Left ventricle myocardium inferior (tissue), 1 donor: ENCODE data around the gene TTLL3. TPM values are rescaled to one million over a fixed set of nuclear protein-coding genes. Genes with fewer than 3 reads are reported as not detected.

Experiments
- DNase-seq: peaks from one replicate; pipeline ENCODE4 v3.0.0-alpha.2; 2020
- H3K27ac ChIP-seq: fragments of 200-600 bp; replicated peaks from 2 replicates; pipeline ENCODE4 v1.8.0; 2021
- H3K27me3 ChIP-seq: fragments of 200-600 bp; 2 replicates; pipeline ENCODE4 v1.8.0; 2021; ENCODE audit warnings: low read depth
- H3K36me3 ChIP-seq: fragments of 200-600 bp; 2 replicates; pipeline ENCODE4 v1.8.0; 2021
- H3K4me1 ChIP-seq: fragments of 200-600 bp; 2 replicates; pipeline ENCODE4 v1.8.0; 2021
- H3K4me3 ChIP-seq: fragments of 200-600 bp; 2 replicates; pipeline ENCODE4 v1.8.0; 2021; ENCODE audit warnings: mild to moderate bottlenecking, moderate library complexity
- H3K9me3 ChIP-seq: fragments of 200-600 bp; replicated peaks from 2 replicates; pipeline ENCODE4 v1.8.0; 2021
- CTCF ChIP-seq: fragments of 200-600 bp; IDR thresholded peaks from 2 replicates; pipeline ENCODE4 v1.8.0; 2021; ENCODE audit warnings: antibody characterized with exemption, mild to moderate bottlenecking, borderline replicate concordance
- intact Hi-C: fragments of 100-400 bp; cut with micrococcal nuclease; formaldehyde crosslinking; loops from one replicate; pipeline ENCODE4 v1.11.0; 2022
- total RNA-seq: library from RNA; stranded (reverse); fragmentation: NEBNext Ultra II Directional; extraction: Animal tissue kit (Norgen Biotek cat#: 25700); gene quantifications from one replicate; pipeline ENCODE4 v1.2.1, GENCODE V29; 2021
- donor health status: DM: no; HTN: yes; CAD: no; lungs with severe emphysema.

Gene TTLL3
- total RNA-seq, 1 donor from 2014 or later: 10.2 TPM

DNA sequence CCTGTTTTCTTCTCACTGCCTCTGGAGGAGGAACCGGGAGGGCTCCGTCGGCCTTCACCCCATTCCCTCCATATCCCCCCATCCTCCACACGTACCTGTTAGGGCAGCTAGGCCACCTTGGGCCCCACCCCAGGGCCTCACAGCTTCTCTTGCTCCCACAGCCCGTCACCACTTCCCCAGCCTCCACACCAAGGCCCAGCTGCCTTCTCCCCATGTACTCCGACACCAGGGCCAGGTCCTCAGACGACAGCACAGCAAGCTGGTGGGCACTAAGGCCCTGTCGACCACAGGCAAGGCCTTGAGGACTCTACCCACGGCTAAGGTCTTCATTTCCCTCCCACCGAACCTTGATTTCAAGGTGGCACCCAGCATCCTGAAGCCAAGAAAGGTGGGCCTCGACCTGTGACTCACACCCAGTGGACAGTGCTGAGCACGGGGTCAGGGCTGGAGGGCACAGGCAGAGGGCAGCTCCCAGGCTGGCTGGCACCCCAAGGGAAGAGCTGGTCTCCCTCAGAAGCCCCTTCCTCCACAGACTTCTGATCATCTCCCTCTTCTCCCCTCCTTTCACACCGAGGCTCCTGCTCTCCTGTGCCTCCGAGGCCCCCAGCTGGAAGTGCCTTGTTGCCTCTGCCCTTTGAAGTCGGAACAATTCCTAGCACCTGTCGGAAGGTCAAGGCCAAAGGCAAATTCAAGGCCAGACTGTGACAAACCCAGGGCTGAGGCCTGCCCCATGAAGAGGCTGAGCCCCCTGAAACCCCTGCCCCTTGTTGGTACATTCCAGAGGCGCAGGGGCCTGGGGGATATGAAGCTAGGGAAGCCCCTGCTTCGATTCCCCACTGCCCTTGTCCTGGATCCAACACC is 24.7 kb downstream of the TTLL3 start:
- no peak overlapping the region for H3K27ac ChIP-seq
- no peak overlapping the region for H3K4me3 ChIP-seq
- H3K36me3 ChIP-seq: peaks cover 53% of the 10 kb centered on the region
- H3K9me3 ChIP-seq: no peaks in the 10 kb centered on the region
- H3K27me3 ChIP-seq: no peaks in the 10 kb centered on the region
- no peak for TF ChIP-seq CTCF
- no peak for DNase-seq
- H3K4me1 ChIP-seq: no peaks in the 10 kb centered on the region
- intact Hi-C loops: no loop called here

- peaks cover 5% of the 10 kb centered on the region for H3K4me1 ChIP-seq
- H3K9me3 ChIP-seq: no peaks in the 10 kb centered on the region
- peaks cover 59% of the 10 kb centered on the region for H3K36me3 ChIP-seq
- no peak overlapping the region for H3K4me3 ChIP-seq
- intact Hi-C loops: no loop called here
- H3K27me3 ChIP-seq: no peaks in the 10 kb centered on the region
- no peak overlapping the region for H3K27ac ChIP-seq
- DNase-seq: no peak
- TF ChIP-seq CTCF: no peak
Observed at GRCh38 chr3:9837701-9838582, 27.9 kb downstream of the TTLL3 start.

- Histone ChIP-seq H3K4me3 (no peak overlapping the region), H3K36me3 (peaks cover 52% of the 10 kb centered on the region), H3K27me3 (no peaks in the 10 kb centered on the region), H3K27ac (no peak overlapping the region), H3K9me3 (no peaks in the 10 kb centered on the region), H3K4me1 (peaks cover 12% of the 10 kb centered on the region)
- no peak for TF ChIP-seq CTCF
- no peak for DNase-seq
- intact Hi-C loops: no loop called here
Observed at GRCh38 chr3:9838856-9839255, 28.8 kb downstream of the TTLL3 start.

- H3K4me1 ChIP-seq: peaks cover 18% of the 10 kb centered on the region
- H3K4me3 ChIP-seq: no peak overlapping the region
- no peaks in the 10 kb centered on the region for H3K9me3 ChIP-seq
- peaks cover 33% of the 10 kb centered on the region for H3K36me3 ChIP-seq
- no peak for DNase-seq
- H3K27ac ChIP-seq: no peak overlapping the region
- no peaks in the 10 kb centered on the region for H3K27me3 ChIP-seq
- intact Hi-C loops: no loop called here
- no peak for TF ChIP-seq CTCF
Observed at GRCh38 chr3:9841015-9841414, 31.0 kb downstream of the TTLL3 start.

DNA sequence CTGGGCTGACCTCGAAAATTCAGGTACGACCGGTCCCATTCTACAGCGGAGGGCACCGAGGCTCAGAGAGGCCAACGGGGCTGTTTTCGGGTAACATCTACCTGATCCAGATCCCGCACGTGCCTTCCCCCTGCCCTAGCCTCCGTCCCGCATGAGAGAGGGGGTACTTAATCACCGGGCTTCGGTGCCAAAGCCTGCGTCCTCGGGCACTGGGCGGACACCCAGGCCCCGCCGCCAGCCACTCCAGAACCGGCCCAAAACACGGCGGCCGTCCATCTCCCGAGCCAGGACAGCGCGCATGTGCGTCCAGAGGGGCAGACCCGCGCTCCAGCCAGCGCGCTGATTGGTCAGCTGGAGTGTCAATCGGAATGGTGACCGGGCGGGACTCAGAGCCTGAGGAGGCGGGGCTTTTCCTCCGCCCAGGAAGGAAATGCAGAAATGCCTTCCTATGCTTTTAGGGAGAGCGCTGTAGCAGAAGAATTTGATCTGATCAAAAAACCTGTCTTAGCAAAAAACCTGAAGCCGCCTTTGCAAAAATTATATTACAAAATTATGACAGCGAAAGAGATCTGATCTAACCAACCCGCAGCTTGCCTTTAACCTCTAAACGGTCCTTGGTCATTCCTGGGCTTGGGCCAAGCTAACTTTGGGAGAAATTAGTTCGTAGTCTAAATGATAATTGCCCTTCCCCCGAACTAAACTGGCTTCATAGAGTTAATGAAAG is 33.8 kb downstream of the TTLL3 start, which contains the start of gene RPUSD3:
Gene RPUSD3 (minus strand): TSS at position 294 of the 724 bp plus-strand sequence. CDS start 18 bp downstream, at position 276.
- Histone ChIP-seq H3K4me1 (peaks cover 18% of the 10 kb centered on the region), H3K27me3 (no peaks in the 10 kb centered on the region), H3K4me3 (peak within 1 kb of the TSS; percentile 89), H3K9me3 (no peaks in the 10 kb centered on the region), H3K36me3 (peaks cover 30% of the 10 kb centered on the region), H3K27ac (peak within 1 kb of the TSS; percentile 93)
- no peak for TF ChIP-seq CTCF
- intact Hi-C loops: no loop called here
- peak; percentile 99 for DNase-seq
